Measurements from ENCODE around the gene CRYZL1.
"Not testable (repeated sequence)": the region's sequence is repeated elsewhere in the genome, so short reads cannot be mapped to it uniquely, and the experiment has no call there.

CRYZL1 gene

DNA sequence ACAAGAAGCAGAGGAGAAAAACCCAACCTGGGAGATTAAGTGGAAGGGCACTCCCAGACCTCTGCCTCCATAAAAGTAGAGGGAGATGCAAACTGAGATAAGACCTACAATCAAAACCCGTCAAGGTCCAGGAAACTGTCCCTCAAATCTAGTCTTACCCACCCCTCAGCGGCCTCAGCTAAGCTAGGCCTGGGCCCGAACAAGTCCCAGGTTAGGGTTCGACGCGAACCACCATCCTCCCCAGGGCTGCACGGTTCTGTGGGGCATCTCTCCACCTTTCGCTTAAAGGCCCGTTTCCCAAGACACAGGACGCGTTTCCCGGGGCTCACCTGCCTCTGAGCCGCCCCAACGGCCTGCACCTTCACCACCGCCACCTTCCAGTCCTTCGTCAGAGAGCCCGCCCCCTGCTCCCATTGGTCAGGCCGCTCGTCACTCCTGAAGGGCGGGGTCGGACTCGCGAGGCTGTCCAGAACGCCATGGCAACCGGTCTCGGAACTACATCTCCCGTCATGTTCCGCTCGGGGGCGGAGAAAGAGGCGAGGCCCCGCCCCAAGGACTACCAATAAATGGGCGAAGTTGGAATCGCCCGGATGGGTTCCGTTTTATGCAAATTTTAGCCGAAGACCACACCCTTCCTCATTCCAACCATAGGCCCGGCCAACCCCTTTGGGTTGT lies at the start of gene CRYZL1:
TSS of gene CRYZL1 (minus strand) at position 390 of the 675 bp plus-strand sequence. CDS start 10,190 bp downstream, outside the sequence.
- DNase-seq: peak; percentile 98

DNA sequence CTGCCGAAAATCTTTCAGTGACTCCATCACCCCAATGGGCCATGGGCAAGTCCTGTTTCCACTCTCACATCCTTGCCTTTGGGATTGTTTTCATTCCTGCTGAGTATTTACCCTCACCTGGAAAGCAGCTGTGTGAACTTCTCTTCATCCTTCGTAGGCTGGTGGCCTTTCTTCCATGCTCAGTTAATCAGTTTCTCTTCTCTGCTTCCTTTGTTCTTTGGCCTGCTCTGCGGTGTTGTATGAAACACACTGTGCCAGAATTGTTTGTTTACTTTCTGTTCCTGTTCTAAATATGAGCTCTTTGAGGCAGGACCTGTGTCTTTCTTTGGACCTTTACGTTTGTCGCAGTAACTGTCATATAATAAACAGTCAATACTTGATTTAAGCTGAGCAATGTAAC lies 49.3 kb upstream of the CRYZL1 start:
- no peak for DNase-seq

DNA sequence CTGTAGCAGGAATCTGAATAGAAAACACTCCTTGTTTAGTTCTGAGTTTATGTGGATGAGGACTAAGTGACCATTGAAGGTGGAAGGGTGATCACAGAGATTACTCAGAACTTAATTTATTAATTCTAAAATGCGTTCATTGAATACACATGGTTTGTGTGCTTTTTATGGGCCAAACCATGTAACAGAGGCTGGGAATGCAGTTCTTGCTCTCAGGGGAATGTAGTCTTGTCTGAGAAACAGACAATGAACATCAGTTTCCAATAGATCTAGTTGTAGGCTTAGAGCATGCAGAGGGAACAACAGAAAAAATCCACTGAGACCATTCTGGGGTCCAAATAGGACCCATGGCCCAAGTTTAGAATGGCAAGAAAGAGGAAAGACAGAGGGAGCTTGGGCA lies 46.8 kb upstream of the CRYZL1 start:
- no peak for DNase-seq

DNA sequence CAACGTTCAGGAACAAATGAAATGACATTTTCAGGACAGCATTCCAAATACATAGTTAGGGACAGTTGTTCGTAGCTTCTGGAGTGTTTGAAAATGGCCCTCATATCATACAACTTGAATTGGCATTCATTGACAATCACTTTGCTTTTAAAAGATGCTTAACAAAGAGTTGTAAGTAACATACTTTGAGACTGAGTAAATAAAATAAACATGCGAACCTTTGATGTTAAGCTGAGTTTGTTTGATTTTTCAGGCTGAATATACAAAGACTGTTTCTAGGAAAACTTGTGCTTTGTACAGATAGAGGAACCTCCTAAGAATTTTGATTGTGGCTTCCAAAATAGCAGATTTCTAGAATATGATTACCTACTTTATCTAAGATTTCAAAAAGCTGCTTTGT lies 46.1 kb upstream of the CRYZL1 start:
- no peak for DNase-seq

DNA sequence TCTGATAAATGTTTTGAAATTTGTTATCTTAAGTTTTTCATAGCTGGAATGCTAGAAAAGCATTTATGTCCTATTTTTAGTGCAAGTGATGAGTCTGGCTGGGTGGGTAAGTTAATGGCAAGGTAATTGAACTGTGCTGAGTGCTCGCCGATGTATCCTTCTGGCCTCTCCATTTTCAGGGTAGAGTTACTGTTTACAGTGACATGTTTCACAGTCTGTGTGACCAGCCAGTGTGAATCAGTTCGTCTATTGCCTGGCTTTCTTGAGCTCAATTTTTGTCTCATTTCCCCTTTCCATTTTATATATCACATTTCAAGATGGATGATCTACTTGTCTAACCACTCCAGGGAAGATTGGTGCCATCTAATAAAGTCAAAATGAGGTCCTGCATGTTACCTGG lies 44.8 kb upstream of the CRYZL1 start:
- DNase-seq: no peak

DNA sequence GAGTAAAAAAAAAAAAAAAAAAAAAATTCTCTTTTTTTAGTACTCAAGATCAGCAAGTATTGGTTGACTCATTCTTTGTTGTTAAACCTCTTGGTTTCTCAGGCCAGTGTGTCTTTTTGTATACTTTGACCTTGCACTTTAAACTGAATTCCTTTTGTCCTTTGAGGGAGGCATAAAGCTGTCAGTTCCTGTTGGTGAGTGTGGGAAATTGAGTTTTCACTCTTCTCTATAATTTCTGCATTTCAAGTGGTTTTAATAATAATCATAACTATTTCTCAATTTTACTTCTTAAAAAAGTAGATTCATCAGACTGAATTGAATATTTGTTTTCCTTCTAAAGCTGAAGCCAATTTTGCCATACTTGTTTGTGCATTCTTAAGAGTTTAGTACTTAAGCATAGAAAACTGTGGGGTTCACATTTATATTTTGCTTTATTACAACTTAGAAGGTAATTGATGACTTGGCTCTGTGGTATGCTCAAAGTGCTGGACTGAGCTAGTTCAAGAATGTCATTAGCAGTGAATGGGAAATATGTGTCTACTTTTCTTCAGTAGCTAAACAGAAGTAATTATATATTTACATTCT lies 44.2 kb upstream of the CRYZL1 start:
- no peak for DNase-seq

DNA sequence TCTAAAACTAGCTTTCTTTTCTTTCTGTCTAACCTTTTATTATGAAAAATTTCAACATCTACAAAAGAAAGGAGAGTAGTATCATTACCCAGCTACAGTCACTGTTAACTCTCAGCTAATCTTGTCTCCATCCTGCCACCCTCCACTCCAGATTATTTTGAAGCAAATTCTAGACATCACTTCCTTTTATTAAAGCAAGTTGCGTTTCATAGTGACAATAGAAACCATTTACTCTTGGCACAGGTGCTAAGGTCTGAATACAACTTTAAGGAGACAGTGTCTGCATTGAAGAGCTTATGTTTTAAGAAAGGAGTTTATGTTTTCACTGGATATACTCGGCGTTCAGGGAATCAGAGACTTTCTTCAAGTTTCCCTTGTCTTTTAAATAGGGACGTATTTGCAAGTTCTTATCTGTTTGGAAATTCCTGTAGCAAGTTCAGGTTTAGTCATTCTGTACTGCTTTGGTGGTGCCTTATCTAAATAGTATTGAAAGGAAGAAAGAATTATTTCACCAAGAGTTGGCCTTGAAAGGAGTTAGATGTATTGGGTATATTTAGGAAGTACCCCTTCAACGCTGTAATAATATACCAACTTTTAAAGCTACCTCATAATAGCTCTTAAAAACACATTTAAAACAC lies 43.5 kb upstream of the CRYZL1 start:
- no peak for DNase-seq

DNA sequence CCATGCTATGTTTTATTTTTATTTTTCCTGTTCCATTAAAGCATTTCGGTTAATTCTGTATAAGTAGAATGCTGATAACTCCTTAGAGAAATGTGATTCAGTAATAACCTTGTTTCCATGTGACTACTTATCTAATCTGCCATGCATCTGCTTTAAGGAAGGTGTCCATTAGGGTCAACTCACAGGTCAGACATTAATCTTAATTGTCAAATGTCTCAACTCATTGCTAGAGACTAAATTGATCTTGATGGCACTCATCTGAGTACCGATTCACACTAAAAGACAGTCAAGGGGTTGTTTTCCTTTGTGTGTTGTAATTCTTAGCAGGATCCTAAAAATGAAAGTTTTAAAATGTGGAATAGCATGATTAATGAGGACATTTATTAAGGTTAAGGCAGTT lies 42.5 kb upstream of the CRYZL1 start:
- no peak for DNase-seq

DNA sequence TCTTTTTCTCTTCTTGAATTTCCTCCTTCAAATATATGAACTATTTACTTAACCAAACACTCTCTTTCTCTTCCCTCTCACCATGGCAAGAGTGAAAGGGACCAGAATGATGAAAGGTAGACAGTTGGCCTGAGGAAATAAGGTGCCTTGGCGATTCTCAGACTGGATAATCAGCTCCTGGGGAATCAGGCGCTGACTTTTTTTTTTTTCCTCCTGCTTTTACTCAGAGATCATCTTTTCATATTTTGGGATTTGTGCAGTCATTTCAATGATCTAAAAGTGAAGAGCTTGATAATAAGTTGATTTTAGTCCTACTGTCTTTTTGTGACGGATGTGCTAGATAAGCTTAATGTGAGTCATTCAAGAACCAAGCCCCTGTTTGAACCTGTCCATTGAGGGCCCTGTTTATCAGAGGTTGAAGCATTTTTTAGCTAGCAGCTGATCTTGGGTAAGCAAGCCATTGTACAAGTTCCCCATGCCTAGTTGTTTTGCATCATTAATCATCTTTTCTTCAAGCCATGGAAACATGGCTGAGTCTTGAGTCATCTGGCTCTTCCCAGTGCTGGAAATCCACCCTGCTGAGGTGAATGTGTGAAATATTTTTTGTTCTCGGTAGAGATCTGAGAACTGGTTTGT lies 41.6 kb upstream of the CRYZL1 start:
- no peak for DNase-seq

DNA sequence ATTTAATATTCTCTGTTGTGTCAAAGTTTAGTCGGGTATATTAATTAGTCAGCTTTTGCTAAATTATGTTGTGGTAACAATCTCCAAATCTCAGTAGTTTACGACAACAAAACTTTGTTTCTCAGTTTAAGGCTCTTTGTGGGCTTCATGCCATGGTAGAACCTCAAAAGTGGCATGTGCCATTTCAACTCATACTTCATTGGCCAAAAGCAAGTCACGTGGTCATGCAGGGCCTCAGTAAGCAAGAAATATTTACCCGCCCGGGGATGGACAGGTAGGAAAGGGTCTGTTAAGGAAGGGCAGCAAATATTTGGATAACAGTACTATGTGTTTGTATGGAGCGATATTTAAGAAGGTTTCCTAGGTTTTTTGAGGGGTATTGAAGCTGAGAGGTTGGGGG lies 39.3 kb upstream of the CRYZL1 start:
- DNase-seq: no peak

DNA sequence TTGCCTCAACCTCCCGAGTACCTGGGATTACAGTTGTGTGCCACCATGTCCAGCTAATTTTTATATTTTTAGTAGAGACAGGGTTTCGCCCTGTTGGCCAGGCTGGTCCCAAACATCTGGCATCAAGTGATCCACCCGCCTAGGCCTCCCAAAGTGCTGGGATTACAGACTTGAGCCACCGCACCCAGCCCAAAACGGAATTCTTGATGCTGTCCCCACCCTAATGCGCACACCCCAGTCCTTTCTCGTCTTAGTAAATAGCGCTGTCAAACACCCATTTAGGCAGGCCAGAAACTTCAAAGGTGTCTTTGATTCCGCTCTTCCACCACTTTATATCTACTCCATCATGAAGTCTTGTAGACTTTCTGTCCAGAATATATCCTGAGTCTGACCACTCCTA lies 35.9 kb upstream of the CRYZL1 start:
- DNase-seq: no peak

DNA sequence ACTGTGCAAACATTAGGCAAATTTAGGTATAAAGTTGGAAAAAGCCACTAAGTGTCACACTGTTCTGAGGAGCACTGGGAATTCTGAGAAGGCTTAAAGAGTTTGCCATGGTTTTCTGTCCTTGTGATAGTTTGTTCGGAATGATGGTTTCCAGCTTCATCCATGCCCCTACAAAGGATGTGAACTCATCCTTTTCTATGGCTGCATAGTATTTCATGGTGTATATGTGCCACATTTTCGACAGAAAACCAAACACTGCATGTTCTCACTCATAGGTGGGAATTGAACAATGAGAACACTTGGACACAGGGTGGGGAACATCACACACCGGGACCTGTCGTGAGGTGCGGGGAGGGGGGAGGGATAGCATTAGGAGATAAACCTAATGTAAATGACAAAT lies 35.1 kb upstream of the CRYZL1 start:
- not testable (repeated sequence) for DNase-seq

DNA sequence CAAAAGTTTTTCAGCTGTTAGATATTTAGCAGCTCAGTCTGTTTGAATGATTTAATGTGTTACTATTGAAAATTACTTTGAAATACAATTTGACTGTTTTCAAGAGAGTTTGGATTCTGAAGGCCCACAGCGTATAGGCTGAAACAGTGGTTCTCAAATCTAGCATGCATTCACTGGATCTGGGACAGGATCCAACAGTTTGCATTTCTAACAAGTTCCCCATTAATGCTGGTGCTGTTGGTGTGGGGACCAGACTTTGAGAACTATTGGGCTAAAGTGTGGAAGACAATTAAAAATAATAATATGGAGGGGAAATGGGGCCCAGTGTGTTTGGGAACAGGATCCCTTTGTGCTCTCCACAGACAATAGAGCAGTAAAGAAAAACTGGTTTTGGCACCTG lies 32.7 kb upstream of the CRYZL1 start:
- no peak for DNase-seq

DNA sequence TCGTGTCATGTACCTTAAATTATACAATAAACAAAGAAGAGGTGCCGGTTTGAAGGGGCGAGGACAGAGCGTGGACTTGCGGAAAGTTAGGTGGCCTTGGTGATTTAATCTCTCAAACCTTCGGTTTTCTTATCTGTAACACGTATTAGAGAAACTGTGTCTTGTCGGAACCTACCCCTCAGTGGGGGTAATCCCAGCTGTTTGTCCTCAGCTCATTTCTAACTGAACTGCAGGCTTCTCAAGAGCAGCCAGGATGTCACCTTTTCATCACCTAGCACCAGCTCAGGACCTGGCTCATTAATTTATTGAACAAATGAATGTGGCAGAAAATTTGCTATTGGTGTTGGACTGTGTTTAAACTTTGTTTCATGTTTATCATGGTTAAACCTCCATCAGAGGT lies 31.9 kb upstream of the CRYZL1 start:
- DNase-seq: no peak

DNA sequence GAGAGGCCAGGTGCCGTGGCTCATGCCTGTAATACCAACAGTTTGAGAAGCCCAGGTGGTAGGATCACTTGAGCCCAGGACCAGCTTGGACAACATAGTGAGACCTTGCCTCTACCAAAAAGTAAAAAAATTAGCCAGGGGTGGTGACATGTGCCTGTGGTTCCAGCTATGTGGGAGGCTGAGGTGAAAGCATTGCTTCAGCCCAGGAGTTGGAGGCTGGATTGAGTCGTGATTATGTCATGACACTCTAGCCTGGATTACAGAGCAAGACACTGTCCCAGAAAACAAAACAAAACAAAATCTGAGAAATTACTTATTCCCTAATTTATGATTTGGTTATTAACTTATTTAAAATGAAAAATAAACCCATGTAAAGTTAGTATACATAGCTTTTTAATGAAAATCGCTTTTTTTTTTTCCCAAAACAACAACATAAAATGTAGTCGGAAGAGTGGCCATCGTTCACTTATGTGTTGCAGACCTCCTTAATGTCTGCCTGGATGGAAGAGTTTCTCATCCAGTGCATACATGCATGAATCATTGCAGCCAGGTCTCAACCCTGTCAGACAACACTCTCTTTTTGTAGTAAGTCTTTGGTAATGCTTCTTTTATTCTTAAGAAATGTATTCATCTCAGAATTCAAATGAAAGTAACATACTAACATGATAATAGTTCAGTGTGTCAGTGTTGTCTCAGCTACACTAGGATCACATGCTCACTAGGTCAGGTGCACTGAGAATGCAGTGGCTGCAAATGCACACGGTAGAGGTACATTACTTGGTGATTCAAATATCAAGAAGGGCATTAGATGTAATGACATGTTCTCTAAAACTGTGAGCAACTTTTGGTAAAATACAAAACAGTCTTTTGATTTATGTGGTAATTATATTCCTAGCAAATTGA lies 28.8 kb upstream of the CRYZL1 start:
- no peak for DNase-seq

DNA sequence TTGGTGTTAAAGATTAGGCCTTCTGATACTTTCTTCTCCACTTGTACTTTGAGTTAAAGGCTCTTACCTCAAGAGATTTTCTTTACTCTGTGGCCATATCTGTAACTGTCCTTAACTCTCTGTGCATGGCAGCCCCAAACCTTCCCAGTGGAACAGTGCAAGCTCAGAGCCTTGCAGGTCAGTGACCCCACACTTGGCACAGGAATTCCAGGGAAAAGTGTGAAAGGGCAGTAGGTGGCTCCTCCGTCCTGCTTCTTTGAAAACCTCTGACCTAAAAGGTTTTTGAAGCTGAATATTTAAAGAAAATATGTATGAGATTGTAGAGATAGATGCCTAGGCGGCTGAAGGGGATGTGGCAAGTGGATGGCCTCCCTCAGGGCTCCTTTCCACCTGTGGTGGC lies 27.1 kb upstream of the CRYZL1 start:
- DNase-seq: no peak

DNA sequence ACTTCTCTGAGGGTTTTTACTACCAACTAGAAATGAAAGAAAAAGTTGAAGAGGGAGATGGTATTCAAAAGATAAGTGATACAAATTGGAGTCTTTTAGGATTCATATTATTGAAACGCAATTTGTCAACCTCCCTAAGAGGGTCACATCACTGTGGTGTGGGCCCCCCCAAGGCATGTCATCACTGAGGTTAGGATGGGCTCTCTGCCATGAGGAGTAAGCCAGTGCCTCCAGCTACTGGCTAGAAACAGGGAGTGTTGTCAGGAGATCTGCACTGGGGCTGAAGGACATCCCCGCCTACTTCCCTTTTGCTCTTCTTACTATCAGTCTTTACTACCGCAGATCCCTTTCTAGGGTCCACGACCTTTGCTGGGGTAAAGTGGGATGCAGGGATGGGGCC lies 26.6 kb upstream of the CRYZL1 start:
- no peak for DNase-seq

DNA sequence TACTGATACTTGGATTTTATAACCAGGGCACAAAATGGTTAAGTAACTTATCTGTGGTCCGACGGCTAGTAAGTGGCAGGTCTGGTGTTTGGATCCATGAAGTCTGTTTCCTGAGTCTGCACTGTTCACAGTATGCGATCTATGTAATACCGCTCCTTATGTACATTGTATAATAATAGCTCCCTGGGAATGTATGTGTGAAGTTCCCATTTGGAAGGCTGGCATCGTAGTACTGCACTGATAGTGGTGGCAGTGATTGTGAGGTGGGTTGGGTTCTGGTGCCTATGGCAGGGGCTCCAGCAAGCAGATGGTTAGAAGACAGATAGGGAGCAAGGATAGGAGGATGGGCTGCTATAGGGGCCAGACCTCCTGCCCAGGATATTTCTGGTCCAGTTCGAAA lies 26.1 kb upstream of the CRYZL1 start:
- DNase-seq: no peak

DNA sequence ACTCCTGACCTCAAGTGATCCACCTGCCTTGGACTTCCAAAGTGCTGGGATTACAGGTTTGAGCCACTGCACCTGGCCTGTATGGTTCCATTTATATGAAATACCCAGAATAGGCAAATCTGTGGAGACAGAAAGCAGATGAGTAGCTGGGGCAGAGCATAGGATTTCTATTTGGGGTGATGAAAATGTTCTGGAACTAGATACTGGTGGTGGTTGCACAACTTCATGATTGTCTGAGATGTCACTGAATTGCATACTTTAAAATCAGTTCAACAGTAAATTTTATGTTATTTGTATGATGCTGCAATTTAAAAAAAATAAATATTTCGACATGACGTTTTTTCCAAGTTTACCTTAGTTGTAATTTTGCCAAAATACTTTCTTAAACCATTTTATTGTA lies 24.6 kb upstream of the CRYZL1 start:
- DNase-seq: no peak

DNA sequence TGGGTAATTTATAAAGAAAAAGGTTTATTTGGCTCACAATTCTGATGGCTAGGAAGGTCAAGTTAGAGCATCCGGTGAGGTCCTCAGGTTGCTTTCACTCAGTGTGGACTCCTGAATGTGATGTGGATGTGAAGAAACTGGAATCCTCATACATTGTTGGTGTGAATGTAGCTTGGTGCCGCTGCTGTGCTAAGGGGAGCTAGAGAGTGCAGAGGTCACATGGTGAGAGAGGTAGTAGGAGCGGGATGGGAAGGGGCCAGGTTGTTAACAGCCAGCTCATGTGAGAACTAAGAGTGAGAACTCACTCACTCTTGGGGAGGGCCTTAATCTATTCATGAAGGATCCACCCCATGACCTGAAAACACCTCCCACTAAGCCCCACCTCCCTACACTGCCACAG lies 22.6 kb upstream of the CRYZL1 start:
- DNase-seq: no peak

DNA sequence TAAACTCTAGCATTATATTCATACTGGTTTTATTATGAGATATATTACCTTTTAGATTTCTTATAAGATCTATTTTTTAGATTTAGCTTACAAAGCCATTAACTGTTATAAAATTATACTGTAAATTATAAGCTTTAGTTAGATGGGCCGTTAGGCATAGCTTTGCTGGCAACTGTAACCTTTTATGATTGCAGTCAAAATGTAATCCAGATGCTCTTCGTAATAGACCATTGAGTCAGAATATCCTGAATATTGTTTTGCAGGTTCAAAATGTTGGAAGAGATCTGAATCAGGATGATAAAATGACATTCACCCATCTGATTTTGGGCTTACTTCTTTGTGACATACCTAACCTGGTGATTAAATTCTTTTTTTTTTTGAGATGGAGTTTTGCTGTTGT lies 21.7 kb upstream of the CRYZL1 start:
- DNase-seq: no peak

DNA sequence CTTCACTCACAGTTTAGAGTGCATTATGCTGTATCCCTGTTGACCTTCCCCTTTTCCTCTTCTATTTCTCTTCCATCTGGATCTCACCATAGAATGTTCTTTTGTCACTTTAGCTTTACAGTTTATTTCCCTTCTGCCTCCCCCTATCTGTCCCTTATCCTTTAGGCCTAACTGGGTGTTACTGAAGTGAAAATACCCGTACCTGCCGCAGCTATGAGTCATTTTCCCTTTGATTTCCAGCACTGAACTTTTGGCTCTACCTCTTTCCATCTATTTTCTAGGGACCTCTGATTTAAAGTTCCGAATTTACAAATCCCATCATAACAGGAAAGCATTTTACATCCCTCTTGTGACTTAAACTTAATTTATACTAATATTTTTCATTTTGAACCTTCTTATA lies 20.5 kb upstream of the CRYZL1 start:
- DNase-seq: no peak

DNA sequence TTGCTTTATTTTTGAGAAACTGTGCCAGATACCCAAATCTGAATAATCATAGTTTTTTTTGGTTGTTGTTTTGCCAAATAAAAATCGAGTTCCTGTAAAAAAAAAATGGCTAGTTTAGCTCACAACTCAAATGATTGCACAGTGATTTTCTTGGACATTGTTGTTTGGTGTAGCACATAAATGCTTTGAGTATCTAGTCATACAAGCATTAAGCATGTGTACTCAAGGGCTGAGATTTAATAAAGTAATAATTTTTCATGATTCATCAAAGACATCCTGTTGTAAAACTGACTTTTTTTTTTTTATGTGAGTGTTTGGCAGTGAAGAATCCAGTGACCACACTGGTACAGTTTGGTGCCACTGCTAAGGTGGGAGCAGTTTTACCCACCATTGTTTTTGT lies 19.6 kb upstream of the CRYZL1 start:
- DNase-seq: no peak

All from GDM1 (cell line).